Astrocyte (in vitro differentiated cells and primary cell): Measurements from ENCODE around the gene PSMA2.

Experiments used
- EZH2 ChIP-seq: IDR thresholded peaks from 2 replicates; pipeline ENCODE4 v1.6.1; 2012; ENCODE audit warnings: mild to moderate bottlenecking, low read length, inconsistent platforms; ENCODE audit not compliant: insufficient read depth
- TF ChIP-seq, protein P1 (sequence below): IDR thresholded peaks from 2 replicates; pipeline ENCODE4 v1.5.1; 2011; ENCODE audit warnings: low read depth, mild to moderate bottlenecking, inconsistent platforms, low read length, moderate library complexity; ENCODE audit not compliant: insufficient read depth

DNA sequence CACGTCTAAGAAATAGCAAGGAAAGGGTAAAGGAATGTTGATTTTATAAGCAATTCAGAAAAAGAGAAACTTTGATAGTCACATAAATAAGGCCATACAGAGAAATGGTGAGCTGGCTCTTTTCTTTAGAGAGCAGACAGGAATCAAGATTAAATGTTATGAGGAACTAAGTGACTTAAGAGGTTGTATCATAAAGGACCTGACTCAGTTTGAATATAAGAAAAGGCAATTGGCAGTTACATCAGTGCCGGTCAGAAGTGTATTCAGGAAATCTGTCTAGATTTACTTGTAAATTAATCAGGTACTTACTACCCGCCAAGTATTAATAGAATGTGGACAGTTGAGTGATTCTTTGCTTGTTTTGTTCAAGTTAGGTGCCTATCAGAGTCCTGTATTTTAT is 2.3 kb upstream of the PSMA2 start:
- TF ChIP-seq, protein P1, sequence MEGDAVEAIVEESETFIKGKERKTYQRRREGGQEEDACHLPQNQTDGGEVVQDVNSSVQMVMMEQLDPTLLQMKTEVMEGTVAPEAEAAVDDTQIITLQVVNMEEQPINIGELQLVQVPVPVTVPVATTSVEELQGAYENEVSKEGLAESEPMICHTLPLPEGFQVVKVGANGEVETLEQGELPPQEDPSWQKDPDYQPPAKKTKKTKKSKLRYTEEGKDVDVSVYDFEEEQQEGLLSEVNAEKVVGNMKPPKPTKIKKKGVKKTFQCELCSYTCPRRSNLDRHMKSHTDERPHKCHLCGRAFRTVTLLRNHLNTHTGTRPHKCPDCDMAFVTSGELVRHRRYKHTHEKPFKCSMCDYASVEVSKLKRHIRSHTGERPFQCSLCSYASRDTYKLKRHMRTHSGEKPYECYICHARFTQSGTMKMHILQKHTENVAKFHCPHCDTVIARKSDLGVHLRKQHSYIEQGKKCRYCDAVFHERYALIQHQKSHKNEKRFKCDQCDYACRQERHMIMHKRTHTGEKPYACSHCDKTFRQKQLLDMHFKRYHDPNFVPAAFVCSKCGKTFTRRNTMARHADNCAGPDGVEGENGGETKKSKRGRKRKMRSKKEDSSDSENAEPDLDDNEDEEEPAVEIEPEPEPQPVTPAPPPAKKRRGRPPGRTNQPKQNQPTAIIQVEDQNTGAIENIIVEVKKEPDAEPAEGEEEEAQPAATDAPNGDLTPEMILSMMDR = no peak
- TF ChIP-seq EZH2 = no peak
